NCI-H146 (cell line): ENCODE data around the gene PARVG.

Experiments
- DNase-seq: peaks from one replicate; lab custom pipeline; 2025; lab: John Stamatoyannopoulos, UW

The PARVG gene

DNA sequence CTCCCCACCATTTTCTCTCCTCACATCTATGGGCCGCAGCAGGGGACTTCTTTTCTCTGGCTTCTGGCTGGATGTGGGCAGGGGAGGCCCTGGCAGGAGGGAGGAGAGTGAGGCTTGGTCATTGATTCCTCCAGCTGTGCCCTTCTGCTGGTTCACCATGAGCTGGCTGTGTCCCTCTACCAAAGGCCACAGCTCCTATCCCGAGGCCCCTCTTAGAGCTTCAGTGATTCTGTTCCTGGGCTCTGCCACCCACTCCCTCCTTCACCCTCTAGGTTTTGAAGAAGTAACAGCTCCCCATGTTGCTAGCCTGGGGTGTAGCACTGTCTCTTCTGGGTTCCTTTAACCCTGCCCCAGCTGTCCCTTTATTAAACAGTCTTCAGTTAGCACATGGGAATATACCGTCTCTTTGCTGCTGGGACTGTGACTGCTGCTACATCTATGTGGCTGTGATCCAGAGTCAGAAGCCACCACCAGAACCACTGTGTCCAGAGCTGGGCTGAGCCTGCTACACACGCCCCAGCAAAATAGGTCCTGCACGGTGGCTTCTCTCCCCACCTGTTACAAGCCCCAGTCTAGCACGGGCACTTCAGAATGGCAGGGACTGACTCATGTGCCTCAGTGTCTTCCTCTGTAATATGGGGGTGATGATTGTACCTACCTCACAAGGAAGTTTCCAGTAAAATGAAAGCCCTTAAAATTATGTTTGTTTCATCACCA is 578 bp upstream of the PARVG start:
- DNase-seq: no peak

DNA sequence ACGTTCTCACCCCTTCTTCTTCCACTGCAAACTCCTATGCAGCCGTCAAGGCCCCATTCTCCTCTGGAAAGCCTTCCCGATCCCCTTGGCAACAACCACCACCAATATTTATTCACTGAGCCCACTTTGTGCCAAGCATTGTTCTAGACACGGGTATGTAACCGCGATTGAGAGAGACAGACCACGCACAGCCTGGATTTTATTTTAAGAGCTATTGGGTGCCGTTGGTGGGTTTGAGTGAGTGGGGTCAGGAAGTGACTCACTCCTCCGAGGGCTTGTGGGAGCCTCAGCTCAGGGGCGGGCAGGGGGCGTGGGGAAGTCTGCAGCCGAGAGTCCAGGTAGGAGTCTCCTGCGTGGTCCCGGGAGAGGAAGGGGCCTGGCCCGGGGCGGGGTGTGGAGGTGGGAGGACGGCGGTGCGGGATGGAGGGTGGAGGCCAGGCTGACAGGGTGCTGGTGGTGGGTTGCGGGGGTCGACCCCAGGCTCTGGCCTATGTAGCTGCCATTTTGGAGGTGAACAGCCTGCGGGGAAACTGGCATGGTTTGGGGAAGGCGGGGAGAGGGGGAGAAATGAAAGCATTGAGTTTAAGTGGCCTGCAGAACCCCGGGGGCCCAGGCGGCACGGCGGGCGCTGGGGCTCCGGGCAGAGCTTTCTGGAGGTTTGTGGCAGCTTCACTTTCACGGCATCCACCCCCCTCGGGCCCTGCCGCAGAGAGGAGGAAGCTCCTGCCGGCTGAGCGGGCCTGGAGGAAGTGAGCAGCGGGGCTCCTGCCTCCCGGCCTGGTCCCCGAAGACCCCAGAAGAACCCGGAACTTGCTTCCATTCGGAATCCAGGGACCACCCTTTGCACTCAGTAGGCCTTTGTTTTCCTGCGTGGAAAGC is 547 bp downstream of the PARVG start:
- DNase-seq: no peak

DNA sequence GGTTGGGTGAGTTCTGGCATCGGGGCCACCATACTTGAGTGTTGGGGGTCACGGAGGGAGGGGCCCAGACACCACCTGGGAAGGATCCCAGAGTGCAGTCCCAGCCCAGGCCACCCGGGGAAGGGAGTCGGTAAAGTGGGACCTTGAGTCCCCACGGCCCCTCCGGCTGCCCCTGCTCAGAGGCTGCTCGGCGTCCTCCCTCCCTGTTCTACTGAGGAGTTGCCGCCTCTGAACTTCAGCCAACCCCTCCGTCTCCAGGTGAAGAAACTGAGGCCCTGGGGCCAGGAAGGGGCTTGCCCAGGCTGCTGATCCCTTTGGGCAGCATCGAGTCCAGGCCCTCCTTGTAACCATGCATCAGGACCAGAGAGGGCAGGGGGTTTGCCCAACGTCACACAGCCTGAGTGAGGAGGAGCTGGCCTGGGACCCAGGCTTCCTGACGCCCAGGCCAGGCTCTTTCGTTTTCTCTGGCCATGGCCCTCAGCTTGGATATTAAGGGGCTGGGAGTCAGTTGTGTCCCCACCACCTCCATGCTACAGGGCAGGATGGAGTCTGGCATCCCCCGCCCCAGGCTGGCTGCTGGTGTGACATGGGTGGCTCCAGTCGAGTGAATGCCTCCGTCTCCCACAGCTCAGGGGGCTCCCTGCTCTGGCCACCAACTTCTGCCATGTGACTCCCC is 1.3 kb downstream of the PARVG start:
- DNase-seq: no peak

DNA sequence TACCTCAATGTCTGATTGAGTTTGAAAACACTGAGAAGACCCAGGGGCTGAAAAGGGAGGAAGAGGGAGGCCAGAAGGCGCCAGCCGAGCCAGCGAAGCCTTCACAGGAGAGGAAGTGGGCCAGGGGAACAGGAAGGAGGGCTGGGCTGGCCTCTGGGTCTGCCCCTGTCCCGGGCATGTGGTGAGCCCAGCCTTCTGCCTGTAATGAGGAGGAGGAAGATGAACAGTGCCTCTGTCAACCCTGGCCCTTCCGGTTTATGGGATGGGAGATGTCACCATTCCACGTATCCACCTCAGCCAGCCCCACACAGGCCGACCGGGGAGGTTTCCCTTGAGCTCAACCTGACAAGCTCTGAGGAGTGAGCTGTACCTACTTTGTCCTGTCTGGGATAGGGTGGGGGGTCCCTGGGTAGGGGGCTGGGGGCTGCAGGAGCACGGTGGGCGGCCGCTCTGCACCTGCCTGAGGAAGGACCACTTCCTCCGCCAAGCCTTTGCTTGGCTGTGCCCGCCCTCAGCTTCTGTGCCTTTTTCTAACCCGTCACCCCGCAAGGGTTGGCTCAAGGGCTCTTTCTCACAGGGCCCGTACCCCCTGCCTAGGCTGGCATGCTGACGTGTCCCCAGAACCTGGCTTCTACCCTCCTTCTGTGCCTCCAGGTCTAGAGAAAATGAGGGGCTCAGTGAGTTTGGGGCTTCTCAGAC is 2.0 kb downstream of the PARVG start:
- no peak for DNase-seq

DNA sequence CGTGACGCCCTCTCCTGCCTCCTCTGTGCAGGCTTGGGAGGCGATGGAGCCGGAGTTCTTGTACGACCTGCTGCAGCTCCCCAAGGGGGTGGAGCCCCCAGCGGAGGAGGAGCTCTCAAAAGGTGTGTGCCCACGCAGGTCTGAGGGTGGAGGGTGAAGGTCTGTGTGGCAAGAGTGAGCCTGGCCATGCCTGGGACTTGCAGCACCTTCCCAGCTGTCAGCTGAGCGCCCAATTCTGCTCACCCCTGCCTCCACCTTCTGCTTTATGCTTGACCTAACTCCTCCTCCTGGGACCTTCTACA is 2.5 kb downstream of the PARVG start:
- no peak for DNase-seq

DNA sequence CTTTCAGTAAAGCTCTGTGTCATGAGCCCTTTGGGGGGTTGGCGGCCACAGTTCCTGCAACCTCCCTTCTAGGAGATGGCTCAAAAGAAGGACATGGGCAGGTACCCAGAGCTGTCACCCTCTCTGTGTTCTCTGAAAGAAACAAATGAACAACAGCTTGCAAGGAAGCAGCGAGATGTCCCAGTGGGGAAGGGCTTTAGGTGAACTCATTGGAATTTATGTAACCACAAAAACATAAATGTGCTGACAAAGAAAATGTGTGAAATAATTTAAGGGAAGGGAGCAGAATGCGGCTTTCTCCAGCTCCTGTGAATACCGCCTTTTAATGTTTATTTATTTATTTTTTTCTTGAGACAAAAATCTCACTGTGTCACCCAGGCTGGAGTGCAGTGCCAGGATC is 3.3 kb downstream of the PARVG start:
- DNase-seq: no peak

DNA sequence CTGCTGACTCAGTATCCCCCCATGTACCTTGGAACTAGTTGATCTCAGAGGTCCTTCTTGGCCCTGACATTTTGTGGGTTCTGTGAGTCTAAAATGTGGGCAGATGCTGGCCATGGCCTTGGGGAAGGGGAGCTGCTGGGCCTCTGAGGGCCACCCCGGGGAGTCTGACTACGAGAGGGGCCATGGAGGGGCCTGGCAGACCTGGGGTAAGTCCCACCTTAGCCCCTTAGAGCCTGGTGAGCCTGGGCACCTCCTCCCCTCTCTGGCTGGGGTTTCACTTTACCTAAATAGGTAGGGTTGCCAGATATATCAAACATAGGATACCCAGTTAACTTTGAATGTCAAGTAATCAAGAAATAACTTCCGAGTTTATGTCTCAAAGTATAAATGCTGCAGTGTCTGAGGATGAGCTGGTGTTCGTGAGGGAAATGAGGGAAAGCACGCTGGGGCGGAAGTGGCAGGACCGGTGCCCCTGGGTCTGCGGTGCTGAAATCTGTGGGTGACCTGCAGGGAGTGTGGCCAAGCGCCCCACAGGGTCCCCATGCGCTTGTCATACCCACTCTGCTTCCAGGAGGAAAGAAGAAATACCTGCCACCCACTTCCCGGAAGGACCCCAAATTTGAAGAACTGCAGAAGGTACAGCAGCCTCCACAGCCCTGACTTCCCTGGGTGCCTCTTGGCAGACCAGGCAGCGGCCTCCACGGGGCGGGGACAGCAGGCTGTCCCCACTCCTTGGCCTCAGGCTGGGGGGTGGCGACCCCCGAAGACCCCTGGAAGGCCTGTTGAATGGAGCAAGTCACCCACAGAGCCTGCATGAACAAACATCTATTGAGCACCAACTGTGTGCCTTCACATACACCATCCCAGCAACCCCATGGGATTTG is 4.8 kb downstream of the PARVG start:
- no peak for DNase-seq

DNA sequence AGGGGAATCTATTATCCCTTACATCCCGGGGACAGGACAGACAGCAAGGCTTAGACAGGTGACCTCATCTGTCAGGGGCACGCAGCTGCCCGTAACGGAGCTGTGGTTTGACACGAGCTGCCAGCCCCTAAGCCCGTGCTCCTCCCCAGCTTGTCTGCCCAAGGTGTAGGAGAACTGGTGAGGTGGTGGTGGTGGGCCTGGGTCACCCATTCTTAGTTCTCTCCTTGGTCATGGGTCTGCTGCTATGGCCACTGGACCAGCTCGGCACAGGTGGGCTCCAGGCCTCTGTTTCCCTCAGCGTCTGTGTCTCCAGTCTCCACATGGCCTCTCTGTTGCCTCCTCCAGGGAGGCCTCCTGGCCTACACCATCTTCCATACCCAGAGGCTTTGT is 5.4 kb downstream of the PARVG start:
- no peak for DNase-seq

DNA sequence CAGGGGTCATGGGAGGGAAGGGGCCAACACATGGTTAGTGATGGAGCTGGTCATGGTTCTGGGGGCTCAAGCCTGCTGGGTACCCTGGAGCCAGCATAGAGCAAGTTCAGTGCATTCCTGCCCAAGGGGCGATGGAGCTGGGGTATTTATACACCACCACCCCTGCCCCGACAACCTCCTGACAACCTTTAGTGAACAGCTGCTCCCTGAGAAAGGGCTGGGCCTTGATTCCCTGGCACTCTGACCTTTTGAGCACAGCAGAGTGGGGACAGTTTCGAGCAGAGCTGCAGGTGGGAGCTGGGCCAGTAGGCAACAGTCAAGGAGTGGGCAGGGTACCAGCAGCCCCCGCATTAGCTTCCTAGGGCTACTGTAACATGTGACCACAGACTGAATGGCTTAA is 6.0 kb downstream of the PARVG start:
- DNase-seq: no peak

DNA sequence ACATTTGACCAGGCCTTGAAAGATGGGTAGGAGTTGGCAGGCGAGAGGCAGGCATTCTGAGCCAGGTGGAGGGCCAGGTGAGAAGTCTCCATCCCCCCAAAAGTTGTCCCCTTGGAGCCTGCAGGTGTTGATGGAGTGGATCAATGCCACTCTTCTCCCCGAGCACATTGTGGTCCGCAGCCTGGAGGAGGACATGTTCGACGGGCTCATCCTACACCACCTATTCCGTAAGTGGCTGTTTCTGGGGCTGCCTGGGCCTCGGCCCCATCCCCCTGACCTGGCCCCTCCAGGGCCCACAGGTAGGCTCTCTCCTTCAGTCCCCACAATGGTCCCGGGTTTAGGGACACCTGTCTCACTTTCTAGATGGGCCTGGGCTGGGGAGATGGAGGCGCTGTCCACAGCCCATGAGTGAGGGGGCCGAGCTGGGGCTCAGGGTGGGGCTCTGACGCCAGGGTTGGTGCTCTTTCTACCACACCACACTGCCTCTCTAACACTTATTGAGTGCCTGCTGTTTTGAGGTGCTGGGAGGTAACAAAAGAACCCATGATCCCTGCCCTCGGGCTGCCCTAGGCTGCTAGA is 7.0 kb downstream of the PARVG start:
- no peak for DNase-seq

DNA sequence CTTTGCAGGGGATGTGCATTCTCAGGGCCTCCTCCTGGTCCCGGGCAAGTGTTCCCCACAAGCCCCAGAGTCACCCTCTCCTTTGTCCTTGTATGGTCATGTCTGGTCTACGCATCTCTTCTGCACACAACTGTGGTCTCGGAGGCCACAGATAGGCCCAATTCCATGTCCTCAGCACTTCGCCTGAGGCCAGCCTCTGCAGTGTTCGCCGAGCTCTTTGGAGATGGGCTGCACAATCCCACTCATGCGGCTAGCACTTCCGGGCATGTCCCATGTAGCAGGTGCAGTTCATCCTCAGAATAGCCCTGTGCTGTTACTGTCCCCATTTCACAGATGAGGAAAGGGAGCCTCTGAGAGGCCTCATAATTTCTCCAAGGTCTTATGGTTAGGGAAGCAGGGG is 7.6 kb downstream of the PARVG start:
- DNase-seq: no peak

DNA sequence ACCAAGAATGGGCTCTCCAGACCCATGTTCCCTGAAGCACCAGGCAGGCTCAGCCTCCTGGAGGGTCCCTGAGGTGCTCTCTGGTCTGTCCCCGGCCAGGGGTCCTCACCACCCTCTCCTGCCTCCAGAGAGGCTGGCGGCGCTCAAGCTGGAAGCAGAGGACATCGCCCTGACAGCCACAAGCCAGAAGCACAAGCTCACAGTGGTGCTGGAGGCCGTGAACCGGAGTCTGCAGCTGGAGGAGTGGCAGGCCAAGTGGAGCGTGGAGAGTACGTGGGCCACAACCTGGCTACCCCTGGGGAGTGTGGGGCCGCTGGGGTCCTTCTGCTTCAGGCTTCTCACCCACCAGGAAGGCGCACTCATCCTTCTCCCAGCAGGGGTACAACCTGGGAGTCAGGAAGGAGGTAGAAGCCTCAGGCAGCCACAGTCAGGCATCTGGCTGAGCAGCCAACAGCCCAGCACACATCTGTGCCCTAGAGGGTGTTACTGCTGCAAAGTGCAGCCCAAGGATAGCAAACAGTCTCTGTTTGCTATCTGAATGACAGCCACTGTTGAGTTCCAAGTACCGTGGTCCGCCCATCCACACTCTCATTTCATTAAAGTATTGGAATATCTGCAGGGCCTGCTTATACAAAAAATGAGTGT is 8.4 kb downstream of the PARVG start:
- DNase-seq: no peak

DNA sequence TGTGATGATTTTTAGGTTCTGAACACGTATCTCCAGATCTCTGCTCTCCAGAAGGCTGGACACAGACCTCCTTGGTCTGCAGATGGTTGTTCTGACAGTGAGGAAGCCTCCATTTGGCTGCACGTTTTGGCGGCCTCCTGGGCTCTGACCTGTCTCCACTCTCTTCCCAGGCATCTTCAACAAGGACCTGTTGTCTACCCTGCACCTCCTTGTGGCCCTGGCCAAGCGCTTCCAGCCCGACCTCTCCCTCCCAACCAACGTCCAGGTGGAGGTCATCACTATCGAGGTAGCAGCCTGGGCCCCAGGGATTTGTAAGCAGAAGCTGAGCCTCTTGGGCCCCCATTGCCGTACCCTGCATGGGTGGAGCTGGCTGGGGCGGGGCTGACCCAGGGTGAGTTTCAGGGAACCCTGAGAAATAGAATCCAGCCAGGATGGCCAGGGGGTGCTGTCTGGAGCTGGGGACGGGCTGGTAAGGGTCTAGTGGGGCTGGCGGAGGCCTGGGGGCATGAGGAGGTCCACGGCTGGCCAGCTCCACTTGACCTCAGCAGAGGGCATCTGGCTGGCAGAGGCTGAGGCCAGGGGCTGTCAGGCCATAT is 9.8 kb downstream of the PARVG start:
- DNase-seq: no peak

DNA sequence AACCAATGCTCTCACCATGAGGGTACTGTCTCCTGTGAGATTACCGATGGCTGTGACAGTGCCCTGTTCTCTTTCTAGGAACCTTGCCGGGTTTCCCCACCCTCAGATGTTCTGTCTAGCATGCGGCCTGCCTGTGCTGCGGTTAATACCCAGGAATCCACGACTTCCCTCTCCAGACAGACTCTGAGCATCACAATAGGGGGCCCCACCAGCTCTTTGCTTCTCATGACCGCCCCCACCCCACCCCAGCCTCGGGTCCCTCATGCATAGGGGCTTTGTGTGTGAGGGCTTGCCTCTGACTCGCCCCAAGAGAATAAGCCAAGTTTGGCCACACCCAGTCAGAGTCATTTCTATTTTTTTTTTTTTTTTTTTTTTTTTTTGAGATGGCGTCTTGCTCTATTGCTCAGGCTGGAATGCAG is 10.3 kb downstream of the PARVG start:
- no peak for DNase-seq

DNA sequence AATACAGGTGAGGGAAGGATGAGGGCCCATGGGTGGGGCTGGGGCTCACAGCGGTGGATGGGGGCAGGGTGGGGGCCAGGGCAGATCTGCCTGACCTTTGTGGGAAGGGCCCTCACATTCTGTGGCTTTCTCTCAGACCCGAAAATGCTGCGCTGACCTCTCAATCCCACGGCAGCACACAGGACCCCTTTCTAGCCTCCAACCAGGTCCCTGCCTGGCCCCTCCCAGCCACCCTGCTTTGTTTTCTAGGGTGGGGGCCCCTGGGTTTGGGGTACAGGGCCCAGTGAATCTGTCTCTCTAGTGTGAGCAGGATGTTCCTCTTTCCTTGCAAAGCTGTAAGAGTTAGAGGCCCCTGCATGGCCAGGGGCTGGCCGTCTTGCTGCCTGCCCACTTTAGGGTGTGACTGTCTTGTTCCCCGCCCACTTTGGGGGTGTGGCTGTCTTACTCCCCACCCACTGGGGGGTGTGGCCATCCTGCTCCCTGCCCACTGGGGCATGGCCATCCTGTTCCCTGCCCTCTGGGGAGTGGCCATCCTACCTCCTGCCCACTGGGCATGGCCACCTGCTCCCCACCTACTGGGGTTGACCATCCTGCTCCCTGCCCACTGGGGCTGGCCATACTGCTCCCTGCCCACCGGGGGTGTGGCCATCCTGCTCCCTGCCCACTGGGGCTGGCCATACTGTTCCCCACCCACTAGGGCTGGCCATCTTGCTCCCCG is 11.5 kb downstream of the PARVG start:
- DNase-seq: peak; percentile 21

DNA sequence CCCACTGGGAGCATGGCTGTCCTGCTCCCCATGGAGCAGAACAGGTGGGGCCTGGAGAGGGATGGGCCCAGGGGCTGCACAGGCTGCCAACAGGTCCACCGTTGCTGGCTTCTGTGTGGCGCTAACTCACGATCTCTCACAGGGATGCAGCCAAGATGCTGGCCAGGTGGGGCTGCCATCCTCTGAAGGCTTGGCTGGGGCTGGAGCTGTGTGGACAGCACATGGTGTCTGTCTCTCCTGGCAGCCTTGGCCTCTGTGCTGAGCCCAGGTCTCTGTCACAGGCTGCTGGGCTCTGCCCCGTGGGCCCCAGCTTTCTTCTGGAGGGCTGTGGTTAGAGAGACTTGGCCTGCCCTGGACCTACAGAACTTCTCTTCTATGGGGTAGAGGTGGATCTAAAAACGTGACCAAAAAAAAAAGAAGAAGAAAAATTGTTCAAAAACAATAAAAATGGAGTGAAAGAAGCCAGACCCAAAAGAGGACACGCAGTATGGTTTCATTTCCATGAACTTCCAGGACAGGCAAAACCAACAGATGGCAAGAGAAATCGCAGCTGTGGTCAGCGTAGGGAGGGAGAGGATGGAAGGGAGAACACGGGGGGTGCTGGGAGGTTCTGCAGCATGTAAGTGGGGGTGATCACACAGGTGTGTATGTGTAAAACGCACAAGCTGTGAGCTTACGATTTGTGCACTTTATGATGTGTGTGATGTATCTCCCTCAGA is 12.2 kb downstream of the PARVG start:
- DNase-seq: no peak

DNA sequence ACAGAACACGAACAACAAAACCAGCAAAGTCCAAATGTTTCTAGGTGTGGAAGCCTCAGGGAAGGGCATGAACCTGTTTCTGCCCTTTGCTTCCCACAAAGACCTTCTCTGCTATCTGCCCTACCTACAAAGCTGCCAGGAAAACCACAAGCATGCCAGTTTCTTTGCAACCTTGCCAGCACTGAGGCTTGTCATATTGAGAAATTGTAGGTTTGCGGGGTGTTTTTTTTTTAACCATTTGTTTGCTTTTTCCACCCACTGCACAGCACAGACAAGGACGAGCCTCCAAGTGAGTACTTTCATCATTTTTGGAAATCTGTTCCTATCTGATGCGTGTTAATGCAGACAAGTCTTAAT is 12.8 kb downstream of the PARVG start:
- no peak for DNase-seq

DNA sequence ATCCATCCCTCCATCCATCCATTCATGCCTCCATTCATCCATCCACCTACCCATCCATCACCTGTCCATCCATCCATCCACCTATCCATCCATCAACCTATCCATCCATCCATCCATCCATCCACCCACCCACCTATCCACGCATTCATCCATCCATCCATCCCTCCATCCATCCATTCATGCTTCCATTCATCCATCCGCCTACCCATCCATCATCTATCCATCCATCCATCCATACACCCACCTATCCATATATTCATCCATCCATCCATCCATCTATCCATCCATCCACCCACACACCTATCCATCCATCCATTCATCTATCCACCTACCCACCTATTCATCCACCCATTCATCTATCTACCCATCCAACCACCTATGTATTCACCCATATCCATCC is 13.8 kb downstream of the PARVG start:
- DNase-seq: no peak
